ENCODE results near the gene CLEC14A.

Gene CLEC14A

GRCh38 chr14:38255673-38256532 lies at the start of gene CLEC14A:
CLEC14A (minus strand) TSS chr14:38256093; CDS start chr14:38256022, 71 bp downstream.
- peak in 1 of 2 donors; percentile 22 for DNase-seq

- no peak for DNase-seq
These were observed 47.1 kb upstream of the CLEC14A start for GRCh38 chr14:38302966-38303365.

- DNase-seq: no peak
These were observed 46.1 kb upstream of the CLEC14A start for GRCh38 chr14:38302034-38302433.

DNA sequence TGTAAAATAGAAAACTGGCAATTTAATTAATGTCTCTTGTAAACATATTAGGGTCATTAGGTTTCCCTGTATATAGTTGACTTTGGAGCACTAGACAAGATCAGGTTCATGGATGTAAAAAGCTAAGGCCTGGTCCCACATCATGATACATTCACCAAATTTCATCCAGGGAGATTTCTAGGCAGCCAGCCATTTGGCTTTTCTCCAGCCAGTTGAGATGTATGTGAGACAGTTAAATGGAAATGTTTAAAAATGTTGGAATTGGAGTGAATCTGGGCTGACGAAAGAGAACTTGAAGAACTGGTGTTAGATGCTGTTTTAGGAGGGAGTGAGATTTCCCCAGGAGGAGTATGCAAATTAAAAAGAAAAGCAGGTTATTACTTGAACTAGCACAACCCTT lies 41.8 kb upstream of the CLEC14A start:
- DNase-seq: no peak

DNA sequence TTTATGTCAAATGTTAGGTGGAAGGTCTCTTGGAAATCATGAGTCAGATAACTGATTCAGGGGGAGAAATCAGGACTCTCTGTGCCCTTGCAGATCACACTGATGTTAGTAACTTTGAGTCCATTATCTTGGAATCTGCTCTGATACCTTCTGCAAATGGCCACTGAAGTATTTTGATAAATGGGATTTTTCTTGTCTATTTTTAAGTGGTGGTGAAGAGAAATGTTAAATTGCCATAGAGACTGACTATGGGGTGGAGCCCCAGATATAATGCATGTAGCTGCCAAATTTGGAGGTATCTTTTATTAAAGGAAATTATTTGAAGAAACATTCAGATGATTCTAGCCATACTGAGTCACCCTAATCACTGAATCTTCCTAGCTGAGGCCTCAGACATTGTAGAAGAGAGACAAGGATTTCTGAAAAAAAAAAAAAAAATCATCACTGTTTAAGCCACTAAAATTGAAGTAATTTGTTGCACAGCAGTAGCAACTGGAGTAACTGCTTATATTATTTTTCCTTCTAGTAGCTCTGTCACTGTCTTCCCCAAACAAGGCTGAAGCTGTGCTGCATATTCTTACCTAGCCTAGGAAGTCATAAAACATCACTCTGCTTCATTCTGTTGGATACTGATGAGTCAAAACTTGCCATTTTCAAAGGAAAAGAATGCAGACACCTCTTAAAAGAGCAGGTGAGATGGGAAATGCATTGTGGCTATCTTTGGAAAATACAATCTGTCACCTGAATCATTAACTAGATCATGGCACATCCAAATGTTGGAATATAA lies 36.0 kb upstream of the CLEC14A start:
- no peak for DNase-seq

GRCh38 chr14:38290601-38291188 lies 34.8 kb upstream of the CLEC14A start:
- DNase-seq: no peak

- DNase-seq: no peak
These were observed 30.6 kb upstream of the CLEC14A start for GRCh38 chr14:38286452-38286851.

GRCh38 chr14:38285962-38286361 lies 30.1 kb upstream of the CLEC14A start:
- no peak for DNase-seq

- no peak for DNase-seq
These were observed 27.0 kb upstream of the CLEC14A start for GRCh38 chr14:38282936-38283335.

DNA sequence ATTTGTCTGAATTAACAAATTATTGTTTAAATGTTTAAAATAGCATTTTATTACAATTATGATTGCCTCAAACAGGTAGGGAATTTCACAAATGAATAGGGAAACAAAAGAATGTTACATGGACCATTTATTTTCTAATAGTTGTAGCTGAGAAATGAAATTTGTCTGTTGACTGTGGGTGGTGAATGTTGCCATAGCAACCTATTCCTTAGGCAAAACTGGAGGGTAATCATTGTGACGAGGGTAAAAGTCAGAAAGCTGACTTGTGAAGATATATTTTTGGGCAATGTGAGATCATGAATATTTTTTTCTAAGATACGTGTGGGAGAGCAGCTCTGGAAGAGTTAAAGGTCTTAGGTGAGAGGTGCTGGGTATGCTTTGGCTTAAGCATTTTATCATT lies 24.2 kb upstream of the CLEC14A start:
- DNase-seq: no peak

GRCh38 chr14:38279572-38279971 lies 23.7 kb upstream of the CLEC14A start:
- no peak for DNase-seq

DNA sequence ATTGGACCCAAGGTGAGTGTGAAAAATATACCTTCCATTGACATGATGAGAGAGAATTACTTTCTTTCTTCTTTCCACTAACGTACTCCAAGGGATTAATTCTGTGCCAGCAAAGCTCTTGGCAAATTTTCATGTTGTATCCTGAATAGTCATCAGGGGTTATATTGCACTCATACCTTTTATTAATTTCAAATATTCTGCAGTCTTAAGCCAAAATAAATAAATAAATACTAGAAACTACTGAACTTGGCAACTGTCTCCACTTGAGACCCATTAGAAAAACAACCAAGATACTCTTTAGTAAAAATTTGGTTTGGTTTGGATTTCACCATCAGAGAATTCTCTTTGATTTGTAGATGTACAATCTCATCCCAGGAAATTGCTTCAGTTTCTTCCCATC lies 22.1 kb upstream of the CLEC14A start:
- no peak for DNase-seq

GRCh38 chr14:38262844-38263243 lies 7.0 kb upstream of the CLEC14A start:
- DNase-seq: no peak

GRCh38 chr14:38261620-38262019 lies 5.7 kb upstream of the CLEC14A start:
- no peak for DNase-seq

DNA sequence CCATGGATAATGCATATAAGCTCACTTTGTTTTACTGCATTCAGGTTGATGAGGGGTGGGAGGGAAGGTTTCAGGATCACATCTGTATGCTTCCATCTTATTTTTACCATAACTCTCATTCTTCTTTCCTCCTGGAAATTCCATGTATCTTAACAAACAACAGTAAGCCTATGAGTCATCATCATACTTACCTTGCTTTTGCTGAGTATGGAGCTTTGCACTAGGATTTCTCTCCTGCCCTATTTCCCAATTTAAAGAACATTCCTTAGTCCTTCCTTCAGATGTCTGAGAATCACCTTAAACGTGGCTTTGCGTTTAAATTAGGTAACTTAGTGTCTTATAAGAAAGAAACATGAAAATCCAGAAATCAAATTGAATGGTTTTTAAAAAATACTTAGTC lies 1.6 kb upstream of the CLEC14A start:
- no peak for DNase-seq

- DNase-seq: no peak
These were observed 594 bp upstream of the CLEC14A start for GRCh38 chr14:38256533-38256840.

DNA sequence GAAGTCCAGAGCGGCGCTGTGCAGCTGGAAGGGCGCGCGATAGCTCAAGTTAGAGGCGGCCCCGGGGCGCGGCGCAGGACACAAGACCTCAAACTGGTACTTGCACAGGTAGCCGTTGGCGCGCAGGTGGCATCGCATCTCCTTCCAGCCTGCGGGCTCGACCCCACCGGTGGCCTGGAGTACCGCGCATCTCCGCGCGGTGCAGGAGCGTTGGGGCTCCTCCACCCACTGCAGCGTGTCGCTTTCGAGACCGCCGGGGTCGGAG lies 553 bp downstream of the CLEC14A start:
- DNase-seq: no peak

DNA sequence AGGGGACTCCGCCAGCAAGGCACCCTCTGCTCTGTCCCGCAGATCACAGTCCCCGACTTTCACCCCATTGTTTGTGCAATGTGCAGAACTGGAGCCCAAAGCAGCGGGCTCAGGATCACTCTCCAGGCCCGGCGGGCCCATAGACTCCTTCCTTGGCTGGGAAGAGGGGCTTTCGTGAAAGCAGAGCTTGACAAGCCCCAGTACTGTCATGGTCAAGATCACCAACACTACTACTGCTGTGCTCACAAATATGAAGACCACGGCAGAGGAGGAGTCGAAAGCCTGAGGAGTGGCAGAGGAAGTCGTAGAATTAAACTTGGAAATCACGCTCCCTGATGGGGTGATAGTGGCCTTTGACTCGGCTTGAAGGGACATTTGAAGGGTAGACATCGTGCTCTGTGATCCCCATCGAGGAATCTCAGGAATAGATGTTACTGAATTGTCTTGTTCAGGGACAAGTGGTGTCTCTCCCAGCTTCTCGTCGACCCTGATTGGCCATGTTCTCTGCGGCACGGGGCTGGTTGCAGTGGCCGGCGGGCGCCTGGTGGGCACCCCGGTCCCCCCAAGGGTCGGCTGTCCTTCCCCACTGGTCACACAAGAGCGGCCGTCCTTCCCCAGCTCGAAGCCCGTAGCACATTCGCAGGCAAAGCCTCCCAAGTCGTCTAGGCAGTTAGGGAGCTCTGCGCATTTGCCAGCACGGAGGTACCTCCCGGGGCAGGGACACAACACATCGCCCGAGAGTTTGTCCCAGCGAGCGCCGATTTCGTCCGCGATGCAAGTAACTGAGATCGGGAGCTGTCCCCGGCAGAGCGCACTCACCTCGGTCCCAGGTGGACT lies 1.1 kb downstream of the CLEC14A start:
- DNase-seq: no peak

GRCh38 chr14:38253676-38254075 lies 2.2 kb downstream of the CLEC14A start:
- DNase-seq: no peak

- no peak for DNase-seq
These were observed 3.7 kb downstream of the CLEC14A start for GRCh38 chr14:38252066-38252710.

GRCh38 chr14:38250331-38250730 lies 5.6 kb downstream of the CLEC14A start:
- no peak for DNase-seq

DNA sequence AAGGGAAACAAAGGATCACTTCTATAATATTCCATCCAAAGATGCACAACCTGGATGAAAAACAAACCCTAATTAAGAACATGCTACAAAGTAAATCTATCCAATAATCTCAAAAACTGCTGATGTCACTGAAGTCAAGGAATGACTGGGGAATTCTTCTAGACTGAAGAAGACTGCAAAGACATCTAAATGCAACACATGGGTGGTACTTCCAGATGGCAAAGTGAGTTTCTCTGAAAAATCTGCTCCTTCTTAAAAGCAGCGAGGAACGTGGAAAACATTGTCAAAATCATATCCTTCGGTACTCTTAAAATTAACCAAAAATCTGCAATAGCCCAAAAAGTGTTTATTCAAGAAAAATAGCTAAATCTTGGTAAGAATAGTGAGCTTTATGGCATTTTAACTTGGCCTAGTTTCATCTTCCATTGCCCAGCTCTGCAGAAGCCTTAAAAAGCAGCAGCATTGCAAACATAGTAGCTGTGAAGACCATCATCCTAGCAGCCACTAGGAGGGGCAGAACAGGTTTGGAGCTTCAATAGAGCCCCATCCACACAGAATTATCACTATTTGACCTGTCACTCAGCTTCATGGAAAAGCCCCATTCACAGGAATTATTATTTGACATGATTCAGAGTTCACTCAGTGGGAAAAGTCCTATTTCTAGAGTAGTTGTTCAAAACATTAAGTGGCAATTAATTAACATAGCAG lies 7.4 kb downstream of the CLEC14A start:
- no peak for DNase-seq

Measured in bone marrow (tissue), 2 donors.